Subcutaneous adipose tissue (tissue), 4 donors: ENCODE results near the gene HTRA2. TPM values are rescaled to one million over a fixed set of nuclear protein-coding genes. Genes with fewer than 3 reads are reported as not detected.

ENCODE experiments used
- total RNA-seq, 4 donors: library from RNA; depleted of rRNA; stranded (reverse); fragments of >200 nt; gene quantifications; one replicate each; pipeline ENCODE4 v1.1.0, GENCODE V29; 2016
- TF ChIP-seq, protein P1 (sequence below): fragments of 450-650 bp; IDR thresholded peaks from one replicate; pipeline ENCODE4 v1.5.1; 2016; ENCODE audit warnings: low read depth, mild to moderate bottlenecking, control low read depth, antibody characterized with exemption, moderate library complexity

Gene HTRA2
- total RNA-seq, 4 donors from 2014 or later = 15.2 to 43.8 (median 42.9) TPM

DNA sequence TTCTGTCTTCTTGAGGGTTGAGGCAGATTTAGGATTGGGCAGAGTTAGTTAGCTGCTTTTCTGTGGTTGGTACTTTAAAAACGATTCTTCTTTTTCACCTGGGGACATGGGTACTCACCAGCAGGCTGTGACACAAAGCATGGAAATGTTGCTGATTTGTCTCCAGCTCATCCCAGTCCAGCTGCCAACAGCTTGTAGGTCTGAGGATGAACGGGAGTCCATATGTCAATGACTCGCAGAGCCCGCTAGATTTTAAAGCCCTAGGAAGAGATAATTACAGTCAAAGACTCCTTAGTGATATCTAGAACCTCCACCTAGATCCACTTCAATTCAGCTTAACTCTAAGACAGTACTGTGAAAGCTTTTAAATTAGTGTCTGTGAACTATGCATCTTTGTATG lies 45.6 kb downstream of the HTRA2 start:
- TF ChIP-seq, protein P1, sequence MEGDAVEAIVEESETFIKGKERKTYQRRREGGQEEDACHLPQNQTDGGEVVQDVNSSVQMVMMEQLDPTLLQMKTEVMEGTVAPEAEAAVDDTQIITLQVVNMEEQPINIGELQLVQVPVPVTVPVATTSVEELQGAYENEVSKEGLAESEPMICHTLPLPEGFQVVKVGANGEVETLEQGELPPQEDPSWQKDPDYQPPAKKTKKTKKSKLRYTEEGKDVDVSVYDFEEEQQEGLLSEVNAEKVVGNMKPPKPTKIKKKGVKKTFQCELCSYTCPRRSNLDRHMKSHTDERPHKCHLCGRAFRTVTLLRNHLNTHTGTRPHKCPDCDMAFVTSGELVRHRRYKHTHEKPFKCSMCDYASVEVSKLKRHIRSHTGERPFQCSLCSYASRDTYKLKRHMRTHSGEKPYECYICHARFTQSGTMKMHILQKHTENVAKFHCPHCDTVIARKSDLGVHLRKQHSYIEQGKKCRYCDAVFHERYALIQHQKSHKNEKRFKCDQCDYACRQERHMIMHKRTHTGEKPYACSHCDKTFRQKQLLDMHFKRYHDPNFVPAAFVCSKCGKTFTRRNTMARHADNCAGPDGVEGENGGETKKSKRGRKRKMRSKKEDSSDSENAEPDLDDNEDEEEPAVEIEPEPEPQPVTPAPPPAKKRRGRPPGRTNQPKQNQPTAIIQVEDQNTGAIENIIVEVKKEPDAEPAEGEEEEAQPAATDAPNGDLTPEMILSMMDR = no peak

DNA sequence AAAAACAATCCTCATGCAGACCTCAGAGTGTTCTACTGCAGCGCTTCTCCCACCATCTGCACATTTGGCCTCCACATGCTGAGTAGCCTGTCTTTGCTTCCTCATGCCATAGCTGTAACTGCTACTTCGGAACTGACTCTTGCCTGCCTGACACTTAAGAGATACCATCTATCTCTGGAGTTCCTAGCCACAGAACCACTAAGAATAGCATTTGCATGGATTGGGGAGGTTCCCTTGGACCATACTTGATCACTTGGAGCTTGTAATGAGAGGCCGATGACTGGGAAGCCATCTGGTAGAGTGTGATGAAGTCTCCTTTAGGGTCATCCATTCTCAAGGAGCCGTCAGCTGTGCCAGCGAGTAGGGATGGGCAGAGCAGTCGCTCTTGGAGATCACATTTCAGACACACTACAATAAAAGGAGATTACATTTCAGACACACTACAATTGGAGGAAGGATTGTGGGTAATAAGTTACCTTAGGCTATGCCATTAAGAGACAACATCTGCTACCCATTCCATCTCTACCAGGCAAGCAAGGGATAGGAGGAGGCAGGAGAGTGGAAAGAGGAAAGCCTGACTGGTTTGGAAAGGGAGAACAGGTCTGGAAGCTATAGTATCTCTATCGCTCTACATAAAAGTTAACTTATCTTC lies 46.6 kb downstream of the HTRA2 start:
- TF ChIP-seq, protein P1 = no peak

DNA sequence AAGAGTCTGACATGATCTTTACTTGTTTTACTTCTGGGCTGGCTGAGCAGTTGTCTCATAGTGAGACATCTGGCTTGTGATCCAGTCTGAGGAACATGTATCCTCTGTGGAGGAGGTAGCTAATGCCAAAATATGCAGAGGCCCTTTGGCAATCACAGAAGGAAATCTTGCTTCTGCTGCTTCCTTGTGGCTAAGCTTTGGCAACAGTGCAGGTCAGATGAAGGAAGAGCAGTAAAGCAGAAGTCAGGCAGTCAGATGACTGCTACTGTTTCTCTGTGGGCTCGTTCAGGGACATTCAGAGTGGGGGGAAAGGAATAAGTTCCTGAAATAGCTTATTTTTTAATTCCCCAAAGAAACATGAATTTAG lies 47.1 kb downstream of the HTRA2 start:
- TF ChIP-seq, protein P1 = no peak

DNA sequence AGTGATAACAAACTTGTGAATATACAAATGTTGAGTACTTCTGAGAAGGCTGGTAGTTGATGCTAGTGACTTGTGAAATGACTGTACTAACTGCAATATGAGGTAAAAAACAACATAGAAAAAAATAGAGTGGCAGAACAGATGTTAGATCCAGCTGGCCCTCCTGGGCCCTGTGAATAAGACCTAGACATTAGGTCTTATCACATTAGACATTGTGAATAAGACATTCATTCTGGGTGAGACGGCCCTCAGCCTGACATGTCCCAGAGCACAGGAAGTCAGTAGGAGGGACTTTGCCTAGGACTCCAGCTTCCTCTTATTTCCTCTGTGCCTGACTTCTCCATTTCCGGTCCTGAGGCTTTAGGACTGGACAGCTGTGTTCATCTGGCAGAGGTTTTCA lies 47.7 kb downstream of the HTRA2 start:
- TF ChIP-seq, protein P1 = no peak

DNA sequence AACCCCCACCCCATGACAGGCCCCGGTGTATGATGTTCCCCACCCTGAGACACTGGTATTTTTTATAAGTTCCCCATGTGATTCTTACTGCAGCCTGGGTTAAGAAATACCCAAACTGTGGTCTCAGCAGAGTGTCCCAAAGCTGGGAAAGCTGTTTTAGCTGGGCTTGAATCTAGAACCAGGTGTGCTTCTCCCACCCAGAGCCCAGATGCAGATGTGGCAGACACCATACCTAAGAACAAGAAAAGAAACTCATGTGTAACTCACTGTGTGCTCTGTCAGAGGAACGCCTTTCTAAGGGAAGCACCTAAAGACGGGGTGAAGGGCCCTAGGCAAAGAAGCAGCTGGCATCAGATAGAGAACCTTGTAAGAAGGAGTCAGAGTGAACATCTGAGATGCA lies 48.7 kb downstream of the HTRA2 start:
- TF ChIP-seq, protein P1 = no peak

DNA sequence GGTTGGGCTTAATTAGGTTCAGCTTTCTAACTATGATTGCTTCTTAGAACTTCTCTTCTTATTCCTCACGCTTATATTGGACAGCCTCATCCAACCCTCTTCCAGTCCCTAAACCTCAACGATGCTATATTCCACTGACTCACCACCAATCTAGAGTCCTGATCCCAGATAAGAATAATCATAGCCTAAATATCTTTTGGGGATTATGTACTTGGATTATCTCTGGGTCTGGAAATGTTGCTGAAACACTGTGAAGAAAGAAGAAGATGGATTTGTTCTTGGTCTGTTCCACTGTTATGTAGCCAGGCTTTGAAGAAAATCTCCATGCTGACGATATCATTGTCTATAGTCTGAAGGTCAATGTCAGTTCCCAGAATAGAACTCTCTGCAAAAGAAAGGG lies 51.7 kb downstream of the HTRA2 start:
- TF ChIP-seq, protein P1 = no peak

DNA sequence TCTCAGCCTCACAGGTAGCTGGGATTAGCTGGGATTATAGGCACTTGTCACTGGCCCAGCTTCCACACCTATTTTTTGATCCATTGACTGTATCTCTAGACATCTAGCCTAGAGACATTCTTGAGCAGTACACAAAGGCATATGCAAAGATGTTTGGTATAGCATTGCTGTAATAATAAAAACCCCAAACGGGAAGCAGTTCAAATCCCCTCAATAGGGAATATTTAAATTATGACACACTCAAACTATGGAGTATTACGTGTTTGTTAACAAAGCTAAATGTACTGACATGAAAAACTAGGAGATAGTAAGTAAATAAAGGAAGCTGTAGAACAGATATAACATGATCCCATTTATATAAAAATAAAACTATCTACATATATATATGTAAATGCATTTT lies 52.5 kb downstream of the HTRA2 start:
- TF ChIP-seq, protein P1 = no peak

Other genes starting within 250 kb of the HTRA2 start
- gene SLC4A5, start 186.5 kb upstream of the HTRA2 start, total RNA-seq = 1 to 10 TPM; 2.2 to 8.7 (median 5.1) TPM
- 100 to 1,000 TPM in 2 of 4 donors, 10 to 100 TPM in 2; 78.7 to 131 (median 100) TPM for gene DCTN1, start 149.6 kb upstream of the HTRA2 start, total RNA-seq
- gene C2orf81, start 108.3 kb upstream of the HTRA2 start, total RNA-seq = 1 to 10 TPM in 1 of 4 donors, under 1 TPM in 1, not detected in 2; 0.88 to 1.4 TPM
- 1 to 10 TPM; 2.1 to 8.1 (median 5.8) TPM for gene WDR54, start 108.2 kb upstream of the HTRA2 start, total RNA-seq
- gene RTKN, start 88.0 kb upstream of the HTRA2 start, total RNA-seq = 10 to 100 TPM in 1 of 4 donors, 1 to 10 TPM in 3; 1.8 to 11.2 (median 8.2) TPM
- 10 to 100 TPM in 2 of 4 donors, 1 to 10 TPM in 1, under 1 TPM in 1; 0.65 to 29.4 (median 12.4) TPM for gene INO80B, start 74.8 kb upstream of the HTRA2 start, total RNA-seq
- 10 to 100 TPM; 18.9 to 55.3 (median 47.8) TPM for gene WBP1, start 71.5 kb upstream of the HTRA2 start, total RNA-seq
- 10 to 100 TPM; 16.5 to 41.3 (median 29.0) TPM for gene MOGS, start 64.6 kb upstream of the HTRA2 start, total RNA-seq
- 10 to 100 TPM; 31.3 to 41.8 (median 33.5) TPM for gene MRPL53, start 57.3 kb upstream of the HTRA2 start, total RNA-seq
- gene CCDC142, start 46.9 kb upstream of the HTRA2 start, total RNA-seq = 10 to 100 TPM; 10.4 to 30.0 (median 16.8) TPM
- 10 to 100 TPM; 13.0 to 34.9 (median 25.5) TPM for gene TTC31, start 46.9 kb upstream of the HTRA2 start, total RNA-seq
- gene LBX2, start 30.3 kb upstream of the HTRA2 start, total RNA-seq = 1 to 10 TPM in 3 of 4 donors, not detected in 1; 2.9 to 4.4 (median 4.1) TPM
- 10 to 100 TPM in 2 of 4 donors, 1 to 10 TPM in 2; 6.4 to 17.8 (median 10.8) TPM for gene PCGF1, start 22.2 kb upstream of the HTRA2 start, total RNA-seq
- gene TLX2, start 15.5 kb upstream of the HTRA2 start, total RNA-seq = not detected
- not detected for gene DQX1, start 3.7 kb upstream of the HTRA2 start, total RNA-seq
- gene AUP1, start 227 bp upstream of the HTRA2 start, total RNA-seq = 100 to 1,000 TPM in 3 of 4 donors, 10 to 100 TPM in 1; 96.9 to 109 (median 102) TPM
- 10 to 100 TPM in 2 of 4 donors, 1 to 10 TPM in 2; 5.2 to 22.4 (median 9.2) TPM for gene LOXL3, start 24.0 kb downstream of the HTRA2 start, total RNA-seq
- 10 to 100 TPM; 11.1 to 50.2 (median 42.7) TPM for gene DOK1, start 24.8 kb downstream of the HTRA2 start, total RNA-seq
- 1 to 10 TPM in 3 of 4 donors, under 1 TPM in 1; 0.33 to 3.9 (median 2.0) TPM for gene M1AP, start 118.4 kb downstream of the HTRA2 start, total RNA-seq
- gene SEMA4F, start 124.3 kb downstream of the HTRA2 start, total RNA-seq = 1 to 10 TPM; 3.4 to 8.5 (median 3.6) TPM